ENCODE results near the gene PDGFRA. TPM values are rescaled to one million over a fixed set of nuclear protein-coding genes. Genes with fewer than 3 reads are reported as not detected.
A peak's percentile ranks its signal among the peaks of the same experiment; 100 is the strongest.

Gene PDGFRA
- total RNA-seq, 4 donors from 2014 or later, result 92.2 to 164 (median 130) TPM

DNA sequence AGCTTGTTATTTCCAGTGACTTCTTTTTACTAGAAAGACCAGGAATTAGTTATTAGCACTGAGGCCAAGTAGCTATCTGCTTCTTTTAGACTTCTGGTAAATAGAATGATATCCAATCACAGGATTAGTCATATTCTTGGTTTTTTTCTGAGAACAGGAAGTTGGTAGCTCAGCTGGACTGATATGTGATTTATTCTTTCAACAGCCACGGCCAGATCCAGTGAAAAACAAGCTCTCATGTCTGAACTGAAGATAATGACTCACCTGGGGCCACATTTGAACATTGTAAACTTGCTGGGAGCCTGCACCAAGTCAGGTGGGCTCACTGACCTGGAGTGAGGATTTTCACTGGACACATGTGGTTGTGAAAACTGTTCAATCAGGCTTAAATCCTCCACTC, 48.6 kb downstream of the PDGFRA start:
- H3K4me1 ChIP-seq, result peaks cover 0 to 32% (median 8%) of the 10 kb centered on the region in 3 donors
- peak; percentile 14 for ATAC-seq

DNA sequence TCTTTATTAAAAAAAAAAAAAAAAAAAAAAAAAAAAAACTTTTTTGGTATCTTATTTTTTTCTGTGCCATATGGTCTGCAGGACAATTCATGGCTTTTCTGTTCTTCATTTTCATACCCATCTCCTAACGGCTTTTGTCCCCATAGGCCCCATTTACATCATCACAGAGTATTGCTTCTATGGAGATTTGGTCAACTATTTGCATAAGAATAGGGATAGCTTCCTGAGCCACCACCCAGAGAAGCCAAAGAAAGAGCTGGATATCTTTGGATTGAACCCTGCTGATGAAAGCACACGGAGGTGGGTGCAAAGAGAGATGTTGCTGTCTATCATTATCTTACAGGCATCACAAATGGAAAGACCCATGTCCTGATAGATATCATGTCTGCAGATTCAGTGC, 49.1 kb downstream of the PDGFRA start:
- peaks cover 7% of the 10 kb centered on the region for H3K27me3 ChIP-seq
- peaks cover 0 to 33% (median 8%) of the 10 kb centered on the region in 3 donors for H3K4me1 ChIP-seq
- TF ChIP-seq POLR2A (IDR thresholded peaks at IDR 0.05), result no peak
- TF ChIP-seq, protein P1, sequence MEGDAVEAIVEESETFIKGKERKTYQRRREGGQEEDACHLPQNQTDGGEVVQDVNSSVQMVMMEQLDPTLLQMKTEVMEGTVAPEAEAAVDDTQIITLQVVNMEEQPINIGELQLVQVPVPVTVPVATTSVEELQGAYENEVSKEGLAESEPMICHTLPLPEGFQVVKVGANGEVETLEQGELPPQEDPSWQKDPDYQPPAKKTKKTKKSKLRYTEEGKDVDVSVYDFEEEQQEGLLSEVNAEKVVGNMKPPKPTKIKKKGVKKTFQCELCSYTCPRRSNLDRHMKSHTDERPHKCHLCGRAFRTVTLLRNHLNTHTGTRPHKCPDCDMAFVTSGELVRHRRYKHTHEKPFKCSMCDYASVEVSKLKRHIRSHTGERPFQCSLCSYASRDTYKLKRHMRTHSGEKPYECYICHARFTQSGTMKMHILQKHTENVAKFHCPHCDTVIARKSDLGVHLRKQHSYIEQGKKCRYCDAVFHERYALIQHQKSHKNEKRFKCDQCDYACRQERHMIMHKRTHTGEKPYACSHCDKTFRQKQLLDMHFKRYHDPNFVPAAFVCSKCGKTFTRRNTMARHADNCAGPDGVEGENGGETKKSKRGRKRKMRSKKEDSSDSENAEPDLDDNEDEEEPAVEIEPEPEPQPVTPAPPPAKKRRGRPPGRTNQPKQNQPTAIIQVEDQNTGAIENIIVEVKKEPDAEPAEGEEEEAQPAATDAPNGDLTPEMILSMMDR (IDR thresholded peaks at IDR 0.05), result no peak
- no peak for TF ChIP-seq EP300 (IDR thresholded peaks at IDR 0.05)
- no peak for TF ChIP-seq POLR2AphosphoS5 (IDR thresholded peaks at IDR 0.05)
- ATAC-seq, result no peak
- peaks cover 0 to 2% (median 0%) of the 10 kb centered on the region in 3 donors for H3K9me3 ChIP-seq
- WGBS, 2 donors (ENCODE audit: low coverage in 1 of 2), result 60 to 85% methylated on average over 1 to 2 of the region's 2 CpGs
- H3K4me3 ChIP-seq, result no peak overlapping the region
- peaks cover 0 to 5% of the 10 kb centered on the region in 2 donors for H3K36me3 ChIP-seq
- H3K27ac ChIP-seq, result no peak overlapping the region

More for the DNA sequence above, 48.6 kb downstream of the PDGFRA start:
- 0 to 43% methylated on average over 1 of the region's 1 CpG for WGBS, 2 donors (ENCODE audit: low coverage in 1 of 2)
- Histone ChIP-seq H3K27me3 (peaks cover 8% of the 10 kb centered on the region), H3K36me3 (peaks cover 0 to 5% of the 10 kb centered on the region in 2 donors), H3K4me3 (no peak overlapping the region), H3K27ac (peak overlapping the region in 1 of 4 donors; percentile 45), H3K9me3 (no peaks in the 10 kb centered on the region)
- TF ChIP-seq POLR2A (IDR thresholded peaks at IDR 0.05) (no peak), POLR2AphosphoS5 (IDR thresholded peaks at IDR 0.05) (peak; percentile 29)

DNA sequence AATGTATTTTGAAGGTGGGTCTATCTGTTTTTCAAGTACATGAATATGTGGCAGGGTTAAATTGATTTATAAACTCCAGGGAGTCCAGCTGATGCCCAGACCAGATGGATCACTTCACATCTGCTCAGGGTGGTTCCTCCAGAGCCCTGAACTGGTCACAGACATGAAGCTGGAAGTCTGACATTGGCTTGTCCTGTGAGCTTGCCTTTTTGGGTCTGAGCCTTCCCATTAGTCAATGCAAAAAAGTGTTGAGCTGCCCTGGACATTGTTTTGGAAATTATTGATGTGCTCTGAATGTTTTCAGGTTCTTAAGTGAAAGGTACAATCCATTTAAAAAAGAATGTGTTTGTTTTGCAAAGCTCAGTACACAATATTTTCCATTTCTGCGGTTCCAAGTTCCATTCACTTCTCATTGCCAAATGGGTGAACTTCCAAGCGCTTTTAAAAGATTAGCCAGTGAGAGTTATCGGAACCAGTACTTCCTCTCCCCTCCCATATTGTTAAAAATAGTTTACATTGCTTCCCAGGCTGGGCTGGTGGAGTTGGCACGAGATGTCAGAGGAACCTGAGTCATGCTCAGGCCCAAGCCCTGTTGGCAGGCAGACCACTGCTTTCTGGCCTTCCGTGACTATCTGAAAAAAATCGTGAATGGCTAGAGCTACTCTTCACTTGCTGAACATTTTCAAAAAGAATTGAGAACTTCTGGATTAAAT, 52.1 kb downstream of the PDGFRA start:
- 5 to 7% methylated on average over 4 to 6 of the region's 6 CpGs for WGBS, 2 donors (ENCODE audit: low coverage in 1 of 2)
- H3K36me3 ChIP-seq, result peaks cover 0 to 14% of the 10 kb centered on the region in 2 donors
- peaks cover 0 to 29% (median 8%) of the 10 kb centered on the region in 3 donors for H3K4me1 ChIP-seq
- peaks cover 0 to 15% (median 0%) of the 10 kb centered on the region in 3 donors for H3K9me3 ChIP-seq
- peak; percentile 95 for ATAC-seq
- no peaks in the 10 kb centered on the region for H3K27me3 ChIP-seq
- H3K27ac ChIP-seq, result peak overlapping the region; percentile 44 to 67 (median 56)
- TF ChIP-seq, protein P1 (IDR thresholded peaks at IDR 0.05), result no peak
- TF ChIP-seq POLR2A (IDR thresholded peaks at IDR 0.05), result no peak
- TF ChIP-seq EP300 (IDR thresholded peaks at IDR 0.05), result no peak
- peak; percentile 93 for TF ChIP-seq POLR2AphosphoS5 (IDR thresholded peaks at IDR 0.05)
- no peak overlapping the region for H3K4me3 ChIP-seq

DNA sequence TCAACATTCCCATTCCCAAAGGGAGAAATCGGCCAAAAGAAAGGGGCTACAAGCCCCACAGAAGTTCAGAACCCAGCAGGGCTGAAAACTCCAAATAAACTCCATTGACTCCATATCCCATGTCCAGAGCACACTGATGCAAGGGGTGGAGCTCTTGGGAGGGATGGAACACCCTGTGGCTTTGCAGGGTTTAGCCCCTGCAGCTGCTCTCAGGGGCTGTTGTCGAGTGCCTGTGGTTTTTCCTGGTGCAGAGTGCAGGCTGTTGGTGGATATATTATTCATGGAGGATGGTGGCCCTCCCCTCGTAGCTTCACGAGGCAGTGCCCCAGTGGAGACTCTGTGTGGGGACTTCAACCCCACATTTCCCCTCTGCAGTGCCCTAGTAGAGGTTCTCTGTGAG, 53.7 kb downstream of the PDGFRA start:
- no peak overlapping the region for H3K27ac ChIP-seq
- TF ChIP-seq POLR2AphosphoS5 (IDR thresholded peaks at IDR 0.05), result no peak
- TF ChIP-seq, protein P1 (IDR thresholded peaks at IDR 0.05), result no peak
- no peak for TF ChIP-seq POLR2A (IDR thresholded peaks at IDR 0.05)
- TF ChIP-seq EP300 (IDR thresholded peaks at IDR 0.05), result no peak
- 100% methylated on average over 1 of the region's 4 CpGs; no CpG with 5 or more reads in 1 of the 2 donors for WGBS, 2 donors (ENCODE audit: low coverage in 1 of 2)

DNA sequence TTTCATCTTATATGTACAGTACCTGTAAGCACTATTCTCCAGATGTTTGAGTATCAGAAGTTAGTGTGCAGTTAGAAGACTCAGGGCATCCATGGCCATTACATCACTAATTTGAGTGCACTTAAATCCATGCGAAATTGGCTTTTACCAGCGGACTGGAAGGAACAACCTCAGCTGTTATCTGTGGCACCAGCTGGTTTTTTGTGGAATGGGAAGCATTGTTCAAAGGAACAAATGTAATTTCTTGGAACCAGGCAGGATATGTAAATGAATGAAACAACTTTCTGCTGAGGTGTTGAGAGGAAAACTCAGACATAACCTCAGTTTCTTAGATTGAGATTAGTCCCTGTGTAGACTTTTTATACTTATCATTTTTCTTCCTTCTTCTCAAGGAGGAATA, 60.2 kb downstream of the PDGFRA start:
- no peak overlapping the region for H3K27ac ChIP-seq
- peaks cover 0 to 2% (median 0%) of the 10 kb centered on the region in 3 donors for H3K9me3 ChIP-seq
- peaks cover 0 to 44% of the 10 kb centered on the region in 2 donors for H3K36me3 ChIP-seq
- WGBS, 2 donors (ENCODE audit: low coverage in 1 of 2), result 69 to 100% methylated on average over 2 of the region's 2 CpGs
- no peaks in the 10 kb centered on the region for H3K4me1 ChIP-seq
- TF ChIP-seq POLR2AphosphoS5 (IDR thresholded peaks at IDR 0.05), result no peak
- no peak for TF ChIP-seq EP300 (IDR thresholded peaks at IDR 0.05)
- TF ChIP-seq, protein P1 (IDR thresholded peaks at IDR 0.05), result no peak
- TF ChIP-seq POLR2A (IDR thresholded peaks at IDR 0.05), result no peak
- H3K27me3 ChIP-seq, result no peaks in the 10 kb centered on the region
- ATAC-seq, result no peak
- no peak overlapping the region for H3K4me3 ChIP-seq

More for the DNA sequence above, 53.7 kb downstream of the PDGFRA start:
- Histone ChIP-seq H3K9me3 (peaks cover 0 to 15% (median 0%) of the 10 kb centered on the region in 3 donors), H3K27me3 (no peaks in the 10 kb centered on the region), H3K4me3 (no peak overlapping the region), H3K36me3 (peaks cover 0 to 22% of the 10 kb centered on the region in 2 donors), H3K4me1 (peaks cover 0 to 20% (median 8%) of the 10 kb centered on the region in 3 donors)
- no peak for ATAC-seq
